Spleen (tissue), 11 donors: ENCODE results near the gene PRPF4. TPM values are rescaled to one million over a fixed set of nuclear protein-coding genes. Genes with fewer than 3 reads are reported as not detected.
"Not testable (repeated sequence)": the region's sequence is repeated elsewhere in the genome, so short reads cannot be mapped to it uniquely, and the experiment has no call there.

Experiments
- DNase-seq: peaks from one replicate; pipeline ENCODE4 v3.0.0-alpha.2; 2020
- H3K27ac ChIP-seq, 8 donors: fragments of 200-600 bp; sonication (generic) in 7 of 8; 1 replicate in 4 of 8; 2 replicates in 4 of 8; pipeline versions ENCODE4 v1.5.0 to v1.8.0; 2016 to 2021; ENCODE audit warnings: inconsistent platforms in 4 of 8, mild to moderate bottlenecking in 4 of 8, moderate library complexity in 1 of 8
- H3K27me3 ChIP-seq, 7 donors: fragments of 200-600 bp; sonication (generic) in 6 of 7; replicated peaks in 1 of 7; 1 replicate in 4 of 7; 2 replicates in 3 of 7; pipeline versions ENCODE4 v1.5.0 to v1.8.0; 2016 to 2021; ENCODE audit warnings: inconsistent platforms in 3 of 7, mild to moderate bottlenecking in 1 of 7
- H3K36me3 ChIP-seq, 6 donors: fragments of 200-600 bp; sonication (generic) in 5 of 6; 1 replicate in 4 of 6; 2 replicates in 2 of 6; pipeline versions ENCODE4 v1.5.0 to v1.8.0; 2016 to 2021; ENCODE audit warnings: inconsistent platforms in 2 of 6
- H3K4me1 ChIP-seq, 6 donors: fragments of 200-600 bp; sonication (generic) in 5 of 6; 1 replicate in 3 of 6; 2 replicates in 3 of 6; pipeline versions ENCODE4 v1.5.0 to v1.8.0; 2016 to 2021; ENCODE audit warnings: inconsistent platforms in 3 of 6
- H3K4me3 ChIP-seq, 8 donors: fragments of 200-600 bp; sonication (generic) in 7 of 8; 1 replicate in 4 of 8; 2 replicates in 4 of 8; pipeline versions ENCODE4 v1.5.0 to v1.8.0; 2016 to 2021; ENCODE audit warnings: inconsistent platforms in 4 of 8, mild to moderate bottlenecking in 4 of 8, moderate library complexity in 2 of 8
- H3K9me3 ChIP-seq, 8 donors: fragments of 200-600 bp; sonication (generic) in 7 of 8; 1 replicate in 4 of 8; 2 replicates in 4 of 8; pipeline versions ENCODE4 v1.5.0 to v1.8.0; 2016 to 2021; ENCODE audit warnings: inconsistent platforms in 4 of 8
- CTCF ChIP-seq, 11 experiments: fragments of 200-600 bp in 7 of 11; fragments of 450-650 bp in 4 of 11; sonication (generic) in 4 of 11; IDR thresholded peaks in 8 of 11; conservative IDR thresholded peaks in 3 of 11; 1 replicate in 7 of 11; 2 replicates in 4 of 11; pipeline versions ENCODE4 v1.4.0 to v1.8.0; 2016 to 2021; ENCODE audit warnings: antibody characterized with exemption in 11 of 11, inconsistent platforms in 4 of 11, mild to moderate bottlenecking in 1 of 11
- POLR2A ChIP-seq, 3 donors: fragments of 450-650 bp; IDR thresholded peaks; one replicate each; pipeline ENCODE4 v1.5.1; 2017; ENCODE audit warnings: antibody characterized with exemption in 3 of 3, mild to moderate bottlenecking in 1 of 3
- POLR2AphosphoS5 ChIP-seq, 3 donors: sonication (generic); formaldehyde crosslinking; IDR thresholded peaks; one replicate each; pipeline ENCODE4 v1.5.1; 2017; ENCODE audit warnings: antibody characterized with exemption in 3 of 3
- WGBS, 5 donors: extraction: QIAGEN DNeasy Blood & Tissue Kit in 3 of 5; methylation state at CpG; one replicate each; pipeline versions ENCODE4 v1.1.5 to v1.1.7; 2013 to 2018; 5-methylcytosine and 5-hydroxymethylcytosine counted together
- intact Hi-C: fragments of 100-400 bp; cut with DNase I; formaldehyde crosslinking; loops from one replicate; pipeline ENCODE4 v1.15.0; 2023; ENCODE audit warnings: low total_unique reads
- polyA plus RNA-seq, 3 donors: library from polyadenylated mRNA; stranded (reverse); fragments of 200-250 nt; gene quantifications; one replicate each; pipeline ENCODE4 v1.2.1, GENCODE V29; 2013
- total RNA-seq, 7 donors: library from RNA; depleted of rRNA in 3 of 7; stranded (reverse); fragments of >200 nt in 3 of 7; fragmentation: NEBNext Ultra II Directional in 4 of 7; extraction: Animal tissue kit (Norgen Biotek cat#: 25700) in 4 of 7; gene quantifications; one replicate each; pipeline versions ENCODE4 v1.1.0 to v1.2.1, GENCODE V29; 2016 to 2021
- donor health status: healthy with polysubstance abuse.
- donor health status: DM: no; HTN: no; CAD: no; lungs with moderate emphysema.
- donor health status: DM: no; HTN: no; CAD: no.
- donor health status: Bipolar disorder and iron deficiency.
- donor health status: healthy.
- donor health status: DM: no; HTN: no; CAD: no.
- donor health status: DM: yes; HTN: yes; CAD: no.

PRPF4 gene
- total and polyA plus RNA-seq, 10 donors = 7.7 to 20.2 (median 16.9) TPM

- no peak for DNase-seq
- Histone ChIP-seq H3K36me3 (no peaks in the 10 kb centered on the region), H3K4me3 (no peak overlapping the region), H3K27ac (no peak overlapping the region), H3K4me1 (no peaks in the 10 kb centered on the region), H3K9me3 (peaks cover 0 to 8% (median 2%) of the 10 kb centered on the region in 8 donors), H3K27me3 (no peaks in the 10 kb centered on the region)
- intact Hi-C loops = no loop called here
- TF ChIP-seq CTCF (IDR thresholded peaks at IDR 0.05 in 8 of 11, conservative IDR thresholded peaks at IDR 0.05 in 3 of 11) = no peak
- TF ChIP-seq POLR2AphosphoS5 (IDR thresholded peaks at IDR 0.05) = no peak
- no peak for TF ChIP-seq POLR2A (IDR thresholded peaks at IDR 0.05)
Measured at GRCh38 chr9:113247640-113248039, 27.8 kb upstream of the PRPF4 start.

GRCh38 chr9:113249661-113250060 is 25.8 kb upstream of the PRPF4 start:
- H3K4me1 ChIP-seq, H3K27ac ChIP-seq, intact Hi-C loops, H3K4me3 ChIP-seq, H3K36me3 ChIP-seq, DNase-seq, H3K27me3 ChIP-seq, H3K9me3 ChIP-seq: not testable (repeated sequence)
- 98 to 100% (median 99%) methylated on average over 2 of the region's 2 CpGs for WGBS, 5 donors

GRCh38 chr9:113250807-113251206 is 24.7 kb upstream of the PRPF4 start:
- H3K4me3 ChIP-seq = no peak overlapping the region
- peaks cover 0 to 8% (median 2%) of the 10 kb centered on the region in 8 donors for H3K9me3 ChIP-seq
- no peak overlapping the region for H3K27ac ChIP-seq
- intact Hi-C loops = no loop called here
- H3K27me3 ChIP-seq = no peaks in the 10 kb centered on the region
- H3K36me3 ChIP-seq = peaks cover 0 to 5% (median 0%) of the 10 kb centered on the region in 6 donors
- peaks cover 0 to 12% (median 0%) of the 10 kb centered on the region in 6 donors for H3K4me1 ChIP-seq
- TF ChIP-seq POLR2AphosphoS5 (IDR thresholded peaks at IDR 0.05) = no peak
- TF ChIP-seq CTCF (IDR thresholded peaks at IDR 0.05 in 8 of 11, conservative IDR thresholded peaks at IDR 0.05 in 3 of 11) = no peak
- TF ChIP-seq POLR2A (IDR thresholded peaks at IDR 0.05) = no peak
- 96 to 100% (median 98%) methylated on average over 2 of the region's 2 CpGs for WGBS, 5 donors
- DNase-seq = no peak

GRCh38 chr9:113254991-113255390 is 20.5 kb upstream of the PRPF4 start:
- 94 to 98% (median 96%) methylated on average over 1 of the region's 1 CpG for WGBS, 5 donors
- intact Hi-C loops = no loop called here
- no peak overlapping the region for H3K4me3 ChIP-seq
- H3K9me3 ChIP-seq = peaks cover 0 to 7% (median 2%) of the 10 kb centered on the region in 8 donors
- DNase-seq = no peak
- no peaks in the 10 kb centered on the region for H3K27me3 ChIP-seq
- H3K36me3 ChIP-seq = peaks cover 0 to 47% (median 17%) of the 10 kb centered on the region in 6 donors
- peaks cover 0 to 15% (median 0%) of the 10 kb centered on the region in 6 donors for H3K4me1 ChIP-seq
- peak overlapping the region in 2 of 8 donors; percentile 7 to 8 for H3K27ac ChIP-seq
- TF ChIP-seq POLR2AphosphoS5 (IDR thresholded peaks at IDR 0.05) = no peak
- TF ChIP-seq POLR2A (IDR thresholded peaks at IDR 0.05) = no peak
- TF ChIP-seq CTCF (IDR thresholded peaks at IDR 0.05 in 8 of 11, conservative IDR thresholded peaks at IDR 0.05 in 3 of 11) = no peak

- H3K9me3 ChIP-seq = peaks cover 0 to 7% (median 2%) of the 10 kb centered on the region in 8 donors
- peaks cover 0 to 51% (median 21%) of the 10 kb centered on the region in 6 donors for H3K36me3 ChIP-seq
- no peaks in the 10 kb centered on the region for H3K27me3 ChIP-seq
- WGBS, 5 donors = 56 to 92% (median 70%) methylated on average over 6 of the region's 6 CpGs
- no peak overlapping the region for H3K4me3 ChIP-seq
- peak overlapping the region in 2 of 8 donors; percentile 7 to 8 for H3K27ac ChIP-seq
- TF ChIP-seq POLR2A (IDR thresholded peaks at IDR 0.05) = no peak
- no peak for TF ChIP-seq POLR2AphosphoS5 (IDR thresholded peaks at IDR 0.05)
- TF ChIP-seq CTCF (IDR thresholded peaks at IDR 0.05 in 8 of 11, conservative IDR thresholded peaks at IDR 0.05 in 3 of 11) = no peak
- DNase-seq = no peak
- peaks cover 0 to 15% (median 0%) of the 10 kb centered on the region in 6 donors for H3K4me1 ChIP-seq
- intact Hi-C loops = no loop called here
Measured at GRCh38 chr9:113255438-113255837, 20.0 kb upstream of the PRPF4 start.
